Hematopoietic multipotent progenitor cell treated with erythropoietin and hydrocortisone succinate and interleukin-3 and kit ligand, for 8 days (in vitro differentiated cells): ENCODE data around the gene MAPKAPK3.
A peak's percentile ranks its signal among the peaks of the same experiment; 100 is the strongest.
"Not testable (repeated sequence)": the region's sequence is repeated elsewhere in the genome, so short reads cannot be mapped to it uniquely, and the experiment has no call there.

Source experiments
- DNase-seq: peaks from one replicate; pipeline ENCODE4 v3.0.0-alpha.2; 2015

The MAPKAPK3 gene

GRCh38 chr3:50657816-50658215 lies 40.9 kb downstream of the MAPKAPK3 start:
- no peak for DNase-seq

- no peak for DNase-seq
These were observed 41.5 kb downstream of the MAPKAPK3 start for GRCh38 chr3:50658416-50658815.

- DNase-seq: no peak
These were observed 41.9 kb downstream of the MAPKAPK3 start for GRCh38 chr3:50658831-50659230.

GRCh38 chr3:50660386-50660785 lies 43.4 kb downstream of the MAPKAPK3 start:
- no peak for DNase-seq

GRCh38 chr3:50661321-50661837 lies 44.4 kb downstream of the MAPKAPK3 start:
- no peak for DNase-seq

- DNase-seq: no peak
These were observed 45.5 kb downstream of the MAPKAPK3 start for GRCh38 chr3:50662408-50662807.

- no peak for DNase-seq
These were observed 48.3 kb downstream of the MAPKAPK3 start for GRCh38 chr3:50665081-50665840.

GRCh38 chr3:50665841-50666115 lies 48.8 kb downstream of the MAPKAPK3 start:
- not testable (repeated sequence) for DNase-seq

- no peak for DNase-seq
These were observed 49.9 kb downstream of the MAPKAPK3 start for GRCh38 chr3:50666837-50667236.

- DNase-seq: no peak
These were observed 54.4 kb downstream of the MAPKAPK3 start for GRCh38 chr3:50671331-50671730.

GRCh38 chr3:50672656-50673055 lies 55.7 kb downstream of the MAPKAPK3 start:
- DNase-seq: no peak

- no peak for DNase-seq
These were observed 57.0 kb downstream of the MAPKAPK3 start for GRCh38 chr3:50673931-50674330.

- peak; percentile 27 for DNase-seq
These were observed 57.6 kb downstream of the MAPKAPK3 start, which contains the start of gene DOCK3 for GRCh38 chr3:50674349-50675178. DOCK3 (plus strand) TSS chr3:50674927; CDS start chr3:50675264, 337 bp downstream.

- DNase-seq: no peak
These were observed 58.5 kb downstream of the MAPKAPK3 start for GRCh38 chr3:50675179-50676030.

- DNase-seq: no peak
These were observed 59.2 kb downstream of the MAPKAPK3 start for GRCh38 chr3:50676031-50676705.

GRCh38 chr3:50687127-50687751 lies 70.3 kb downstream of the MAPKAPK3 start:
- no peak for DNase-seq

GRCh38 chr3:50687916-50688315 lies 71.0 kb downstream of the MAPKAPK3 start:
- no peak for DNase-seq

GRCh38 chr3:50688602-50689001 lies 71.7 kb downstream of the MAPKAPK3 start:
- not testable (repeated sequence) for DNase-seq

- no peak for DNase-seq
These were observed 72.6 kb downstream of the MAPKAPK3 start for GRCh38 chr3:50689558-50689957.

GRCh38 chr3:50695031-50695430 lies 78.1 kb downstream of the MAPKAPK3 start:
- no peak for DNase-seq

- DNase-seq: no peak
These were observed 79.3 kb downstream of the MAPKAPK3 start for GRCh38 chr3:50696276-50696675.

- DNase-seq: no peak
These were observed 81.3 kb downstream of the MAPKAPK3 start for GRCh38 chr3:50698269-50698668.
